Non-pigmented ciliary epithelial cell (primary cell): Measurements from ENCODE around the gene ACP7.
"Not testable (repeated sequence)": the region's sequence is repeated elsewhere in the genome, so short reads cannot be mapped to it uniquely, and the experiment has no call there.

Experiments
- DNase-seq: peaks from one replicate; pipeline ENCODE4 v3.0.0-alpha.2; 2010; ENCODE audit warnings: low read depth

Gene ACP7

DNA sequence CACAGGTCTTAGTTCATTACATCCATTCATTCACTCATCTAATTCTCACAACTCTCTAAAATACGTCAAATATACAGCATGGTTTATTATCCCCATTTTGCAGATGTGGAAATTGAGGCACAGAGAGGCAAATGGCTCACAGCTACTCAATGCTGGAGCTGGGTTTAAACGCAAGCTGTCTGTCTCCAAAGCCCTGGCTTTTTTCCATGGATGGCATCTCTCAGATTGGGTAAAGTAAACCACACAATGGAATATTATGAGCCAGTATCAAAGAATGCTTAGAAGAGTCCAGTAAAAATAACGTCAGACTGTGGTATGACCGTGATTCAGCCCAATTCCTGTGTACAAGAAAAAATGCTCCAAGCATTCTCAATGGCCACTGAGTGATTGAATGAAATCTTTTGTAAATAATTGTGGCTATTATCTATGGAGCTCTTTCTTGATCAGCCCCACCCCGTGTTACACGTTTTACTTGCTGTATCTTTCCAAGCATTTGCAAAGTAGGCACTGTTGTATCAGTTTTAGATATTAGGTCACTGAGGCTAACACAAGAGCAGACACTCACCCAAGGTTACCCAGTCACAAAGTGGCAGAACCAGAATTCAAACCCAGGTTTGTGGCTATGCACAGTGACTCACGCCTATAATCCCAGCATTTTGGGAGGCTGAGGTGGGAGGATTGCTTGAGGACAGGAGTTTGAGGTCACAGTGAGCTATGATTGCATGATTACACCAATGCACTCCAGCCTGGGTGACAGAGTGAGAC is 5.5 kb upstream of the ACP7 start:
- DNase-seq = peak; percentile 91

GRCh38 chr19:39080431-39080830 is 3.7 kb upstream of the ACP7 start:
- no peak for DNase-seq

DNA sequence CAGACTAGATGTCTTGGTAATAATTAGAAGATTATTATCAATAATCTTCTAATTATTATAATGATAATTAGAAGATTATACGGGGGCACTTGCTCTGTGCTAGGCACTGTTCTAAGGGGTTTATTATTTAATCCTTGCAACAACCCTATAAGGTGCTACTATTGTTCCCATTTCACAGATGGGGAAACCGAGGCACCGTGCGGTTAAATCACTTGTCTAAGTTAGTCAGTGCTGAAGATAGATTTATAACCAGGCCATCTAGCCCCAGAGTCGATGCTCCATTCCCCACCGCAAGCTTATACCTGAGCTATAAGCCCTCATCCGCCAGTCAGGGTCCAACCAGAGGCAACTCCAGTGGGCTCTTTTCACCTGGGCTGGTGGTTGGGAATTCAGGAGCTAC is 2.0 kb upstream of the ACP7 start:
- DNase-seq = no peak

DNA sequence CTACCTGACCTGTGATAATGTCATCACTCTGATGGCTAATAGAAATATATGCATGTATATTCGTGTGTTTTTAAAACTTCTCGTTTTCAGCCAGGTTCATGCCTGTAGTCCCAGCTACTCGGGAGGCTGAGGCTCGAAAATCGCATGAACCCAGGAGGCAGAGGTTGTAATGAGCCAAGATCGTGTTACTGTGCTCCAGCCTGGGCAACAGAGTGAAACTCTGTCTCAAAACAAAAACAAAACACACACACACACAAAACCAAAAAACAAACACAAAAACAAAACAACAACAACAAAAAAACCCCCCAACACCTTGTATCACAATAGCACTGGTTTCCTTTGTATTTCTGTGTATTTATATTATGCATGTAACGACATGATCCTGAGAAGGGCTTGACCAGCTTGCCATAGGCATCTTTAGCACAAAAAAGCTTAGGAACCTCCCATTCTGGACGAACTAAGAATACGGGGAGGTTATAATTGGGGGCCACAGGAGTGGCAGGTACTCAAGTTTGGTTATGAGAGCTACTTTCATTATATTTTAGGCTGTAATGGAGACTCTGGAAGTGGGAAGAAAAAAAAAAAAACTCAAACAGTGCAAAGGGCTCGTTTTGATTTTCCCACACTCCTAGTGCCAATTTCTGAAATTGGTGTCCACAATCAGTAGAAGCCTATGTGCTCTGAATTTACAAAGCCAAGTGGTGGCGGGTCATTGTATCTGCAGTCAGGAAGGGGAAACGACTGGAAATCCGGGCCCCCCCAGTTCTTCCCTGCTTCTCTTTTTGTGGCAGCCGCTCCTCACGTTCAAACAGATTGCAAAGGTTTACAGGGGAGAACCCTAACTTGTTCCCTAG is 1.2 kb upstream of the ACP7 start:
- DNase-seq = no peak

GRCh38 chr19:39083599-39083982 is 577 bp upstream of the ACP7 start:
- no peak for DNase-seq

GRCh38 chr19:39084732-39085080 is 538 bp downstream of the ACP7 start:
- DNase-seq = no peak

DNA sequence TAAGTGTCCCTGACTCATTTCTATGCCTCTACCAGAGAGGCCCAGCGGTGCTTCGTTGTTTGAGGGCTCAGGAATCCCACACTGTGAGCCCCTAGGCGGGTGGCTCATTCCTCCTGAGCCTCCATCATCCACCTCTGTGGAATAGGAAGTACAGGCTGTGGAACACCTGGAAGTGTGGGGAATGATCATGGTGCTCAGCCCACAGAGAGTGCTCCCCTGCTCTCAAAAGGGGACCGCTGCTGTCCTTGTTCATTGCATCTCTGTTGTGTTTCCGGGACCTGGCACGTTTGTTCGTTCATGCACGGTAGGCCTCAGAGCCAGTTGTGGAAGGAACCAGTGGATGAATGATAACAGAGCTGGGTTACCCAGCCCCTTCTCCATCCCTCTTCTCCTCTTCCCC is 1.2 kb downstream of the ACP7 start:
- no peak for DNase-seq

- DNase-seq = no peak
Measured at GRCh38 chr19:39086386-39086785, 2.2 kb downstream of the ACP7 start.

- no peak for DNase-seq
Measured at GRCh38 chr19:39087907-39088686, 3.9 kb downstream of the ACP7 start.

- DNase-seq = not testable (repeated sequence)
Measured at GRCh38 chr19:39090016-39090415, 5.8 kb downstream of the ACP7 start.

GRCh38 chr19:39090881-39091280 is 6.7 kb downstream of the ACP7 start:
- no peak for DNase-seq

- not testable (repeated sequence) for DNase-seq
Measured at GRCh38 chr19:39095799-39096540, 11.8 kb downstream of the ACP7 start.

- no peak for DNase-seq
Measured at GRCh38 chr19:39097299-39097698, 13.1 kb downstream of the ACP7 start.

DNA sequence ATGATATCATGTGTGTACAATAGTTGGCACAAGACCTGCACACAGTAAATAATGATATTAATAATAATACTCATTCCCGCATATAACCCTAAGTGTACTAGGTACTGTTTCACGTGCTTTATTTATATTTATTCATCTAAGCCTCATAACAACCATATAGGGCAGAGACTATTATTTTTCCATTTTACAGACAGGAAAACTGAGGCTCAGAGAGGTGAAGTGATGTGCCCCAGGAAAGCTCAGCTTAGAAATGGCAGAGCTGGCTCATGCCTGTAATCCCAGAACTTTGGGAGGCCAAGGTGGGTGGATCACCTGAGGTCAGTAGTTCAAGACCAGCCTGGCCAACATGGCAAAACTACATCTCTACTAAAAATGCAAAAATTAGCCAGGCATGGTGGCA is 13.6 kb downstream of the ACP7 start:
- DNase-seq = no peak

GRCh38 chr19:39098365-39099269 is 14.4 kb downstream of the ACP7 start:
- DNase-seq = no peak

- DNase-seq = no peak
Measured at GRCh38 chr19:39099341-39099740, 15.2 kb downstream of the ACP7 start.

GRCh38 chr19:39100500-39101166 is 16.5 kb downstream of the ACP7 start:
- no peak for DNase-seq

GRCh38 chr19:39103151-39103550 is 19.0 kb downstream of the ACP7 start:
- DNase-seq = no peak

- no peak for DNase-seq
Measured at GRCh38 chr19:39104186-39104596, 20.0 kb downstream of the ACP7 start.

DNA sequence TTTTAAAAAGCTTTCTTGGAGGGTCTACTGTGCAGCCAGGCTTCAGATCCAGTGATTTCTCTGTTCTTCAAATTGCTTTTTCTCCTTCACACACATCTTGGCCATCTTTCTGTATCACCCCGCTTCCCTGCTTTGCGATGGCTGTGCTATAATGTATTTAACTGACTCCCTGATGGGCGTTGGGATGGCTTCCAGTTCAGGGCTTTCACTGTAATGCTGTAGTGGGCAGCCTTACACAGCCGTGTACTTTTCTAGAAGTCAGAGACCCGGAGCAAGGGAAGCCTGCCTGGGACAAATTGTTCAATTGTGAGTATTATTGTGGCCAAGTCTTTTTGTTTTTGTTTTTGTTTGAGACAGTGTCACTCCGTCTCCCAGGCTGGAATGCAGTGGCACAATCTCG is 22.0 kb downstream of the ACP7 start:
- no peak for DNase-seq
